ENCODE results near the gene ATF6. TPM values are rescaled to one million over a fixed set of nuclear protein-coding genes. Genes with fewer than 3 reads are reported as not detected.

Gene ATF6
- total and polyA plus RNA-seq, 2 donors (not counting 1 experiment from before 2014, with no cell fraction given) = 25.3 to 27.4 TPM

- no peak overlapping the region for H3K4me3 ChIP-seq (replicated peaks in 1 of 4; ENCODE audit: control extremely low read depth in 1 of 4, insufficient read depth in 1 of 4, low read depth in 3 of 4, low read length in 4 of 4)
- H2AFZ ChIP-seq (ENCODE audit: low read length) = no peak overlapping the region
- DNase-seq (ENCODE audit: low read depth in 2 of 2) = no peak
- H3K79me2 ChIP-seq (ENCODE audit: control insufficient read depth, insufficient read depth, low read length) = no peaks in the 10 kb centered on the region
- no peaks in the 10 kb centered on the region for H4K20me1 ChIP-seq (ENCODE audit: control insufficient read depth, extremely low read depth, insufficient read depth, low read length)
- no peak overlapping the region for H3K4me2 ChIP-seq (ENCODE audit: extremely low read depth, insufficient read depth, low read length)
- H3K27ac ChIP-seq (ENCODE audit: insufficient read depth, low read length) = no peak overlapping the region
- no peaks in the 10 kb centered on the region for H3K9me3 ChIP-seq (ENCODE audit: control insufficient read depth, insufficient read depth, low read depth, low read length)
- H3K4me1 ChIP-seq (ENCODE audit: control insufficient read depth, extremely low read depth, insufficient read depth, low read length) = no peaks in the 10 kb centered on the region
- no peaks in the 10 kb centered on the region for H3K36me3 ChIP-seq (ENCODE audit: control insufficient read depth, insufficient read depth, low read length)
- no peak overlapping the region for H3K9ac ChIP-seq (ENCODE audit: insufficient read depth, low read length)
- no peaks in the 10 kb centered on the region for H3K27me3 ChIP-seq (ENCODE audit: control insufficient read depth, insufficient read depth, low read length)
- TF ChIP-seq CTCF (conservative IDR thresholded peaks at IDR 0.05 in 1 of 2, IDR thresholded peaks at IDR 0.05 in 1 of 2; ENCODE audit: low read depth in 1 of 2, low read length in 2 of 2) = no peak
Measured at GRCh38 chr1:161899091-161899490, 133.0 kb downstream of the ATF6 start.

GRCh38 chr1:161900160-161900559, 134.0 kb downstream of the ATF6 start:
- H3K27me3 ChIP-seq (ENCODE audit: control insufficient read depth, insufficient read depth, low read length) = no peaks in the 10 kb centered on the region
- no peaks in the 10 kb centered on the region for H3K36me3 ChIP-seq (ENCODE audit: control insufficient read depth, insufficient read depth, low read length)
- H3K4me2 ChIP-seq (ENCODE audit: extremely low read depth, insufficient read depth, low read length) = no peak overlapping the region
- H3K9me3 ChIP-seq (ENCODE audit: control insufficient read depth, insufficient read depth, low read depth, low read length) = no peaks in the 10 kb centered on the region
- H3K79me2 ChIP-seq (ENCODE audit: control insufficient read depth, insufficient read depth, low read length) = no peaks in the 10 kb centered on the region
- no peak for DNase-seq (ENCODE audit: low read depth in 2 of 2)
- H3K4me1 ChIP-seq (ENCODE audit: control insufficient read depth, extremely low read depth, insufficient read depth, low read length) = no peaks in the 10 kb centered on the region
- no peak overlapping the region for H3K27ac ChIP-seq (ENCODE audit: insufficient read depth, low read length)
- no peak for TF ChIP-seq EZH2 (IDR thresholded peaks at IDR 0.05; ENCODE audit: low read length, missing control alignments)
- no peak for TF ChIP-seq CTCF (conservative IDR thresholded peaks at IDR 0.05 in 1 of 2, IDR thresholded peaks at IDR 0.05 in 1 of 2; ENCODE audit: low read depth in 1 of 2, low read length in 2 of 2)
- no peak overlapping the region for H2AFZ ChIP-seq (ENCODE audit: low read length)
- H3K9ac ChIP-seq (ENCODE audit: insufficient read depth, low read length) = no peak overlapping the region
- H3K4me3 ChIP-seq (replicated peaks in 1 of 4; ENCODE audit: control extremely low read depth in 1 of 4, insufficient read depth in 1 of 4, low read depth in 3 of 4, low read length in 4 of 4) = no peak overlapping the region
- H4K20me1 ChIP-seq (ENCODE audit: control insufficient read depth, extremely low read depth, insufficient read depth, low read length) = no peaks in the 10 kb centered on the region

DNA sequence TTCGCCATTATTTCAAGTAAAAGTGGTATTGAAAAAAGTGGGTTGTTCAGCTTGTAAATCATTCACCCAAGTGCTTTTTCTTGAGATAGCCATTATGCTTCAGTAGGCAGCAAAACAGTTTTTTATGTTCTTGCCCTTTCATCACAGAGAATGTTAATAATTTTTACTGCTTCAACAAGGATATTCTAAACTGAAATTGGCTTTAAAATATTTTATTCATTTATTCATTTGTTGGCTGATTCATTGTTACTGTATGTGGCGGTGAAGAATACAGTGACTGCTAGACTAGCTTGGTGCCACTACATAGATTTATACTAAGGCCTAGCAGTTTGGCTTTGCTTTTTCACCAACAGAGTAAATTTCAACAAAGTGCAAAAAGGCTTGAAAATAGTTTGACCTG, 136.1 kb downstream of the ATF6 start:
- Histone ChIP-seq H2AFZ (ENCODE audit: low read length) (no peak overlapping the region), H3K9ac (ENCODE audit: insufficient read depth, low read length) (no peak overlapping the region), H3K4me3 (replicated peaks in 1 of 4; ENCODE audit: control extremely low read depth in 1 of 4, insufficient read depth in 1 of 4, low read depth in 3 of 4, low read length in 4 of 4) (no peak overlapping the region), H3K27ac (ENCODE audit: insufficient read depth, low read length) (no peak overlapping the region), H4K20me1 (ENCODE audit: control insufficient read depth, extremely low read depth, insufficient read depth, low read length) (no peaks in the 10 kb centered on the region), H3K4me1 (ENCODE audit: control insufficient read depth, extremely low read depth, insufficient read depth, low read length) (no peaks in the 10 kb centered on the region), H3K36me3 (ENCODE audit: control insufficient read depth, insufficient read depth, low read length) (no peaks in the 10 kb centered on the region), H3K9me3 (ENCODE audit: control insufficient read depth, insufficient read depth, low read depth, low read length) (no peaks in the 10 kb centered on the region), H3K27me3 (ENCODE audit: control insufficient read depth, insufficient read depth, low read length) (no peaks in the 10 kb centered on the region), H3K4me2 (ENCODE audit: extremely low read depth, insufficient read depth, low read length) (no peak overlapping the region), H3K79me2 (ENCODE audit: control insufficient read depth, insufficient read depth, low read length) (no peaks in the 10 kb centered on the region)
- DNase-seq (ENCODE audit: low read depth in 2 of 2) = no peak
- TF ChIP-seq EZH2 (IDR thresholded peaks at IDR 0.05; ENCODE audit: low read length, missing control alignments) = no peak
- TF ChIP-seq CTCF (conservative IDR thresholded peaks at IDR 0.05 in 1 of 2, IDR thresholded peaks at IDR 0.05 in 1 of 2; ENCODE audit: low read depth in 1 of 2, low read length in 2 of 2) = no peak

Measured in fibroblast of lung (primary cell).